ENCODE data around the gene S100A5. TPM values are rescaled to one million over a fixed set of nuclear protein-coding genes. Genes with fewer than 3 reads are reported as not detected.

S100A5 gene
- total and polyA plus RNA-seq, 8 donors: not detected

- H3K9me3 ChIP-seq: no peaks in the 10 kb centered on the region
- DNase-seq (no peak), ATAC-seq (peak in 2 of 4 donors; percentile 5 to 24), FAIRE-seq (no peak)
- peak overlapping the region in 3 of 4 donors; percentile 76 to 90 (median 78) for H3K27ac ChIP-seq
- intact Hi-C loops (cut with DNase I): no loop called here
- 87 to 89% methylated on average over 9 of the region's 9 CpGs for WGBS, 2 donors
- TF ChIP-seq, protein P1, sequence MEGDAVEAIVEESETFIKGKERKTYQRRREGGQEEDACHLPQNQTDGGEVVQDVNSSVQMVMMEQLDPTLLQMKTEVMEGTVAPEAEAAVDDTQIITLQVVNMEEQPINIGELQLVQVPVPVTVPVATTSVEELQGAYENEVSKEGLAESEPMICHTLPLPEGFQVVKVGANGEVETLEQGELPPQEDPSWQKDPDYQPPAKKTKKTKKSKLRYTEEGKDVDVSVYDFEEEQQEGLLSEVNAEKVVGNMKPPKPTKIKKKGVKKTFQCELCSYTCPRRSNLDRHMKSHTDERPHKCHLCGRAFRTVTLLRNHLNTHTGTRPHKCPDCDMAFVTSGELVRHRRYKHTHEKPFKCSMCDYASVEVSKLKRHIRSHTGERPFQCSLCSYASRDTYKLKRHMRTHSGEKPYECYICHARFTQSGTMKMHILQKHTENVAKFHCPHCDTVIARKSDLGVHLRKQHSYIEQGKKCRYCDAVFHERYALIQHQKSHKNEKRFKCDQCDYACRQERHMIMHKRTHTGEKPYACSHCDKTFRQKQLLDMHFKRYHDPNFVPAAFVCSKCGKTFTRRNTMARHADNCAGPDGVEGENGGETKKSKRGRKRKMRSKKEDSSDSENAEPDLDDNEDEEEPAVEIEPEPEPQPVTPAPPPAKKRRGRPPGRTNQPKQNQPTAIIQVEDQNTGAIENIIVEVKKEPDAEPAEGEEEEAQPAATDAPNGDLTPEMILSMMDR (IDR thresholded peaks at IDR 0.05): no peak
- H3K4me3 ChIP-seq: peak overlapping the region in 3 of 4 donors; percentile 33 to 61 (median 53)
- no peaks in the 10 kb centered on the region for H3K4me1 ChIP-seq
- no peaks in the 10 kb centered on the region for H3K27me3 ChIP-seq
- H3K36me3 ChIP-seq: no peaks in the 10 kb centered on the region
Observed at GRCh38 chr1:153536671-153537375, 3.9 kb downstream of the S100A5 start.

DNA sequence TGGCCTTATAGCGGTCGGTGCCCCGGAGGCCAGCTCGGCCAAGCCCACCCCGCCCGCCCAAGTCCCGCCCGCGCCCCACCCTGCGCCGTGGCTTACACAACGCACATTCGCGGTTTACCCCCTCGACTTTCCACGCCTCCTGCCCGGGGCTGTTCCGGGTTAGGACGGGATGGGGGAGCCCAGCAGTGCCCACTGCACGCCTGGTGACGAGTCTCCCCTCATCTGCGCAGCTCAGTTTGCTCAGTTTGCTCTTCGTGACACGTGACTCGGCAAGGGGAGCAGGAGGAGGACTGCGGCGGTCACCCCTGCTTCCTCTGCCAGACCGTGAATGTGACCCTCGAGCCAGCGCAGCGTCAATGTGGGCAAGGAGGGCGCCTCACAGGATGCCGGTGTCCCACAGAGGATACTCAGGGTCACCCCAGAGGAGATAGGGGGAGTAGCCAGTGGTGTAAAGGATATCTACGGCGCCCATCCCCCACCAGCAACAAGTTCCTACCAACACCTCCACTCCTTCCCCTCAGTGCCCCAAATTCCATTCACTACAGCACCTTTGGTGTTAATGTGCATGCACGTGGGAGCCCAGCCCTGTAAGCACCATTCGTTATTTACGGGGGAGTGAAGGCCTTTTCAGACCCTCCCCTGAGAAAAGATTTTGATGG, 4.6 kb downstream of the S100A5 start:
- WGBS, 2 donors: 3 to 4% methylated on average over 34 to 38 of the region's 38 CpGs
- ATAC-seq (peak; percentile 69 to 75 (median 72)), DNase-seq (peak in 5 of 6 donors; percentile 61 to 74 (median 71)), FAIRE-seq (no peak)
- H3K4me1 ChIP-seq: no peaks in the 10 kb centered on the region
- no peaks in the 10 kb centered on the region for H3K36me3 ChIP-seq
- intact Hi-C loops (cut with DNase I): no loop called here
- peak overlapping the region; percentile 33 to 61 (median 44) for H3K4me3 ChIP-seq
- no peaks in the 10 kb centered on the region for H3K27me3 ChIP-seq
- H3K9me3 ChIP-seq: no peaks in the 10 kb centered on the region
- H3K27ac ChIP-seq: peak overlapping the region; percentile 76 to 90 (median 78)
- TF ChIP-seq, protein P1 (IDR thresholded peaks at IDR 0.05): no peak

- H3K36me3 ChIP-seq: no peaks in the 10 kb centered on the region
- DNase-seq (peak in 2 of 6 donors; percentile 41 to 46), ATAC-seq (peak; percentile 9 to 49 (median 40)), FAIRE-seq (no peak)
- peak within 1 kb of the TSS; percentile 33 to 61 (median 44) for H3K4me3 ChIP-seq
- H3K9me3 ChIP-seq: no peaks in the 10 kb centered on the region
- no peaks in the 10 kb centered on the region for H3K4me1 ChIP-seq
- 28 to 32% methylated on average over 18 of the region's 18 CpGs for WGBS, 2 donors
- peak within 1 kb of the TSS; percentile 76 to 90 (median 78) for H3K27ac ChIP-seq
- H3K27me3 ChIP-seq: no peaks in the 10 kb centered on the region
- intact Hi-C loops (cut with DNase I): no loop called here
- TF ChIP-seq, protein P1 (IDR thresholded peaks at IDR 0.05): no peak
Observed at GRCh38 chr1:153535242-153536011, 5.3 kb downstream of the S100A5 start, which contains the start of gene S100A6. Gene S100A6, minus strand, starts transcription at chr1:153535991. Its CDS starts 652 bp downstream, at chr1:153535339.

DNA sequence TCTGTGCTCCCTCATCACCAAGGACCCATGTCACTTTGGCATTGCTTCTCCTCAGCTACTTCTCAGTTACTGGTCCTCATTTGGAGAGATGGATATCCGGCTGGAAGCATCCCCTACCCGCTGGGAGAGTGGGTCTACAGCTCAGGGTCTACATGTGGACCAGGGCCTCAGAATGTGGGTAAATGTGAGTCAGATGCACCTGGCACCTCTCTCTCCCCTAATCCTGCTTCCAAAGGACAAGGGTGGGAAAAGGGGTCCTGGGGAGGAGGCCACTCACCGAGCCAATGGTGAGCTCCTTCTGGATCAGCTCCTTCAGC, 5.9 kb downstream of the S100A5 start:
- no peaks in the 10 kb centered on the region for H3K4me1 ChIP-seq
- no peaks in the 10 kb centered on the region for H3K9me3 ChIP-seq
- H3K27me3 ChIP-seq: no peaks in the 10 kb centered on the region
- H3K27ac ChIP-seq: peak overlapping the region in 2 of 4 donors; percentile 78 to 90
- TF ChIP-seq, protein P1 (IDR thresholded peaks at IDR 0.05): no peak
- peak overlapping the region in 3 of 4 donors; percentile 34 to 61 (median 53) for H3K4me3 ChIP-seq
- FAIRE-seq: no peak
- no peak for ATAC-seq
- no peaks in the 10 kb centered on the region for H3K36me3 ChIP-seq
- WGBS, 2 donors: 89 to 91% methylated on average over 3 of the region's 3 CpGs
- intact Hi-C loops (cut with DNase I): no loop called here
- DNase-seq: no peak
